OCI-LY1 (cell line): ENCODE results near the gene TCERG1L.

ENCODE experiments used
- H2AFZ ChIP-seq: fragments of 200-600 bp; sonication (generic), shearing (Covaris generic); 2 replicates; pipeline ENCODE4 v1.6.0; 2014; ENCODE audit warnings: antibody characterized with exemption, mild to moderate bottlenecking, low read length
- H3F3A ChIP-seq: fragments of 200-600 bp; sonication (generic), shearing (Covaris generic); 2 replicates; pipeline ENCODE4 v1.6.0; 2014; ENCODE audit warnings: mild to moderate bottlenecking, antibody characterized with exemption, low read length, moderate library complexity; ENCODE audit not compliant: insufficient read depth
- H3K27ac ChIP-seq: fragments of 200-600 bp; sonication (generic); 2 replicates; pipeline ENCODE4 v1.5.1; 2014; ENCODE audit warnings: low read length, mixed run types, mild to moderate bottlenecking, low read depth; ENCODE audit not compliant: poor library complexity, severe bottlenecking
- H3K27me3 ChIP-seq: fragments of 200-600 bp; sonication (generic); 2 replicates; pipeline ENCODE4 v1.6.0; 2014; ENCODE audit warnings: antibody characterized with exemption, mild to moderate bottlenecking, low read length, moderate library complexity; ENCODE audit not compliant: insufficient read depth
- H3K36me3 ChIP-seq: fragments of 200-600 bp; sonication (generic); 2 replicates; pipeline ENCODE4 v1.6.1; 2014; ENCODE audit warnings: mild to moderate bottlenecking, antibody characterized with exemption, low read length, moderate library complexity, mixed read lengths; ENCODE audit not compliant: insufficient read depth
- H3K4me1 ChIP-seq: fragments of 200-600 bp; sonication (generic); 2 replicates; pipeline ENCODE4 v1.5.1; 2014; ENCODE audit warnings: mild to moderate bottlenecking, low read length, moderate library complexity; ENCODE audit not compliant: insufficient read depth, severe bottlenecking
- H3K4me2 ChIP-seq: fragments of 200-600 bp; sonication (generic), shearing (Covaris generic); 2 replicates; pipeline ENCODE4 v1.6.1; 2014; ENCODE audit warnings: low read length
- H3K4me3 ChIP-seq: fragments of 200-600 bp; sonication (generic); 2 replicates; pipeline ENCODE4 v1.5.1; 2014; ENCODE audit warnings: low read length, low read depth, mild to moderate bottlenecking, mixed read lengths; ENCODE audit not compliant: poor library complexity, severe bottlenecking
- H3K79me2 ChIP-seq: fragments of 200-600 bp; shearing (Covaris generic); 2 replicates; pipeline ENCODE4 v1.6.1; 2016; ENCODE audit warnings: mixed run types, low read length, mixed read lengths; ENCODE audit not compliant: insufficient read depth
- H3K9ac ChIP-seq: fragments of 200-600 bp; sonication (generic), shearing (Covaris generic); 2 replicates; pipeline ENCODE4 v1.6.1; 2014; ENCODE audit warnings: mild to moderate bottlenecking, low read length, mixed read lengths
- H3K9me2 ChIP-seq: fragments of 200-600 bp; sonication (generic), shearing (Covaris generic); 2 replicates; pipeline ENCODE4 v1.6.1; 2014; ENCODE audit warnings: low read depth, mild to moderate bottlenecking, low read length, mixed read lengths
- H3K9me3 ChIP-seq: fragments of 200-600 bp; shearing (Covaris generic); 2 replicates; pipeline ENCODE4 v1.6.1; 2014; ENCODE audit warnings: low read length, mixed read lengths
- H4K20me1 ChIP-seq: fragments of 200-600 bp; sonication (generic), shearing (Covaris generic); 2 replicates; pipeline ENCODE4 v1.6.0; 2016; ENCODE audit warnings: mild to moderate bottlenecking, low read length; ENCODE audit not compliant: insufficient read depth
- CTCF ChIP-seq: fragments of 200-600 bp; sonication (generic), shearing (Covaris generic); IDR thresholded peaks from 2 replicates; pipeline ENCODE4 v1.5.1; 2017; ENCODE audit warnings: mild to moderate bottlenecking, antibody characterized with exemption, low read length, moderate library complexity, mixed read lengths
- EZH2 ChIP-seq: fragments of 200-600 bp; sonication (generic), shearing (Covaris generic); IDR thresholded peaks from 2 replicates; pipeline ENCODE4 v1.8.0; 2017; ENCODE audit warnings: borderline replicate concordance, mixed run types, mild to moderate bottlenecking, antibody characterized with exemption, low read length, moderate library complexity, mixed read lengths

Gene TCERG1L

GRCh38 chr10:131212763-131213325 is 98.7 kb downstream of the TCERG1L start:
- H3K9ac ChIP-seq: no peak overlapping the region
- H3K9me3 ChIP-seq: no peaks in the 10 kb centered on the region
- no peaks in the 10 kb centered on the region for H3K27me3 ChIP-seq
- H3K79me2 ChIP-seq: no peaks in the 10 kb centered on the region
- no peaks in the 10 kb centered on the region for H3K9me2 ChIP-seq
- H3K27ac ChIP-seq: no peak overlapping the region
- H3K4me3 ChIP-seq: no peak overlapping the region
- no peaks in the 10 kb centered on the region for H3K36me3 ChIP-seq
- H3F3A ChIP-seq: no peaks in the 10 kb centered on the region
- no peak overlapping the region for H2AFZ ChIP-seq
- H3K4me1 ChIP-seq: no peaks in the 10 kb centered on the region
- H3K4me2 ChIP-seq: no peak overlapping the region
- TF ChIP-seq CTCF: no peak
- H4K20me1 ChIP-seq: no peaks in the 10 kb centered on the region

GRCh38 chr10:131211965-131212619 is 99.4 kb downstream of the TCERG1L start:
- Histone ChIP-seq H3K9ac (no peak overlapping the region), H4K20me1 (no peaks in the 10 kb centered on the region), H3K4me2 (no peak overlapping the region), H3K36me3 (no peaks in the 10 kb centered on the region), H3K9me2 (no peaks in the 10 kb centered on the region), H3K79me2 (no peaks in the 10 kb centered on the region), H3K4me1 (no peaks in the 10 kb centered on the region), H3K27ac (no peak overlapping the region), H3K27me3 (no peaks in the 10 kb centered on the region), H3F3A (no peaks in the 10 kb centered on the region), H2AFZ (no peak overlapping the region), H3K9me3 (no peaks in the 10 kb centered on the region), H3K4me3 (no peak overlapping the region)
- no peak for TF ChIP-seq CTCF
- no peak for TF ChIP-seq EZH2

GRCh38 chr10:131211559-131211958 is 100.0 kb downstream of the TCERG1L start:
- no peaks in the 10 kb centered on the region for H4K20me1 ChIP-seq
- H2AFZ ChIP-seq: no peak overlapping the region
- H3K9me3 ChIP-seq: no peaks in the 10 kb centered on the region
- no peaks in the 10 kb centered on the region for H3F3A ChIP-seq
- no peaks in the 10 kb centered on the region for H3K36me3 ChIP-seq
- no peaks in the 10 kb centered on the region for H3K9me2 ChIP-seq
- TF ChIP-seq CTCF (no peak), EZH2 (no peak)
- H3K4me2 ChIP-seq: no peak overlapping the region
- H3K27me3 ChIP-seq: no peaks in the 10 kb centered on the region
- no peaks in the 10 kb centered on the region for H3K4me1 ChIP-seq
- H3K9ac ChIP-seq: no peak overlapping the region
- H3K4me3 ChIP-seq: no peak overlapping the region
- no peak overlapping the region for H3K27ac ChIP-seq
- no peaks in the 10 kb centered on the region for H3K79me2 ChIP-seq
